ENCODE results near the gene FBXO28.

DNA sequence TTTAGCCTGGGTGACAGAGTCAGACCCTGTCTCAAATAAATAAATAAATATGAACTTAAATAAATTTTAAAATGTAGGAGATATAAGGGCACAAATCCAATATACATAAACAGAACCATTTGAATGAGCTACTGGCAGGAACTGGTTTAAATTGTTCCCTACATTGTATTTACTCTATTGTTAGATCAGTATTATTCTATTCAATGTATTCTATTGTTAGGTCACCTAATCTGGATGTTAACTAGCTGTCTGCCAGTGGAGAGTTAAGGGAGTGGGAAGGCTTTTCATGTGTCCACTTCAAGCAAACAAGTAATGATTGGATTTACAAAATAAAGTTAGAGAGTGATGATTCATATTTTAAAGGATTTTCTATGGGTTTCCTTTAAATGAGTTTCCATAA, 4.9 kb upstream of the FBXO28 start:
- no peak for TF ChIP-seq CTCF (IDR thresholded peaks at IDR 0.05)
- TF ChIP-seq POLR2AphosphoS5 (IDR thresholded peaks at IDR 0.05): no peak

Measured in sigmoid colon (tissue), 4 donors.